Activated CD4-positive, alpha-beta memory T cell treated with anti-CD3 and anti-CD28 coated beads, Interleukin-2, amount 10 ng/mL, durations not matched to agents 7 days and 5 days (primary cell): ENCODE measurements around the gene MTRF1. TPM values are rescaled to one million over a fixed set of nuclear protein-coding genes. Genes with fewer than 3 reads are reported as not detected.

ENCODE experiments used
- CTCF ChIA-PET: fragments of 350-600 bp; sonication (Branson Sonifier 250); formaldehyde crosslinking; loops from one replicate; lab custom pipeline; 2021; ENCODE audit warnings: antibody characterized with exemption, inconsistent platforms; lab: Charles Lee
- POLR2A ChIA-PET: fragments of 350-600 bp; sonication (Branson Sonifier 250); formaldehyde crosslinking; loops from one replicate; lab custom pipeline; 2021; ENCODE audit warnings: antibody characterized with exemption; lab: Charles Lee
- DNase-seq: peaks from one replicate; pipeline ENCODE4 v3.0.0-alpha.2; 2020
- H3K27ac Mint-ChIP-seq: one replicate; pipeline ENCODE4 v1.8.0; 2021; ENCODE audit warnings: mild to moderate bottlenecking, mixed read lengths
- H3K27me3 Mint-ChIP-seq: one replicate; pipeline ENCODE4 v1.8.0; 2021; ENCODE audit warnings: mixed read lengths
- H3K36me3 Mint-ChIP-seq: one replicate; pipeline ENCODE4 v1.8.0; 2021; ENCODE audit warnings: low read depth, mixed read lengths
- H3K4me1 Mint-ChIP-seq: one replicate; pipeline ENCODE4 v1.8.0; 2021; ENCODE audit warnings: mixed read lengths
- H3K4me3 Mint-ChIP-seq: one replicate; pipeline ENCODE4 v1.8.0; 2021; ENCODE audit warnings: mild to moderate bottlenecking, mixed read lengths
- H3K9me3 Mint-ChIP-seq: one replicate; pipeline ENCODE4 v1.8.0; 2021; ENCODE audit warnings: mixed read lengths
- total RNA-seq, 2 experiments: library from RNA; stranded (reverse); gene quantifications; one replicate each; pipeline ENCODE4 v1.2.3, GENCODE V29; 2021

Gene MTRF1
- total RNA-seq, 2 experiments from 2014 or later = 17.9 to 20.0 TPM

DNA sequence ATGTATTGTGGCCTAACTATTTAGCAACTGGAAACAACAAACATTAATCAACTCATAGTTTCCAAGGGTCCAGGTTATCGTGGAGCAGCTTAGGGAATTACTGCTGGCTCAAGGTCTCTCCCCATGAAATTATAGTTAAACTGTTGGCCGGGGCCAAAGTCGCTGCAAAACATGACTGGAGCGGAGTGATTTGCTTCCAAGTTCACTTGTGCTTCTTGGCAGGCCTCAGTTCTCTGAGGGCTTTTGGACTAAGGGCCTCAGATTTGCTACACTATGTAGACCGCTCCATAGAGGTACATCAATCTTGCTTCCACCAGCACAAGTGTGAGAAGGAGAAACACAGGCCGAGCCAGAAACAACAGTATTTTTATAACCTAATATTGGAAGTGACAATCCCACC is 59.6 kb downstream of the MTRF1 start:
- Mint-ChIP-seq H3K36me3 (no peaks in the 10 kb centered on the region), H3K9me3 (no peaks in the 10 kb centered on the region), H3K4me1 (peaks cover 2% of the 10 kb centered on the region), H3K27me3 (no peaks in the 10 kb centered on the region), H3K4me3 (no peak overlapping the region), H3K27ac (no peak overlapping the region)
- ChIA-PET POLR2A (no interaction called here), CTCF (interaction anchor here (0.9 kb wide), 1 partner anchor 150 kb away, joined by 3 read pairs; no protein-coding TSS in a partner anchor)
- no peak for DNase-seq

DNA sequence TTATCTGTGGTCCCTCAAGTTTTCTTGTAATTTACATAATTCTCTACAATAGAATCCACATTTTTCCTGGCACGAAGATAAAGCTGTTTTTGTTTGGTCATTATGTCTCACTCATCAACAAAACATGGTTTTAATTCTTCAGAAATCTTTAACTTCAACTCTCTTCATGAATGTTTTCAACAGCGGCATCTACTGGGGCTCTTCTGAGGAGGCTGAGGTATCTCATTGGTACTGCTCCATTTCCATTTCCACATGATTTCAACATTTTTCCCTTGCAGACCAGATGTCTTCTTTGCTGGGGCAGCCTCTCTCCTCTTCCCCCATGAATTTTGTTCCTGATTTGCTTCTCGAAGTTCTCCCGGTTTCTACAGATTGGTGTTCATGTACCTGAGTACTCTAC is 63.2 kb downstream of the MTRF1 start:
- POLR2A ChIA-PET = no interaction called here
- no peaks in the 10 kb centered on the region for H3K27me3 Mint-ChIP-seq
- H3K36me3 Mint-ChIP-seq = no peaks in the 10 kb centered on the region
- H3K4me1 Mint-ChIP-seq = peaks cover 11% of the 10 kb centered on the region
- CTCF ChIA-PET = no interaction called here
- no peak overlapping the region for H3K4me3 Mint-ChIP-seq
- H3K27ac Mint-ChIP-seq = no peak overlapping the region
- no peak for DNase-seq
- H3K9me3 Mint-ChIP-seq = no peaks in the 10 kb centered on the region

- Mint-ChIP-seq H3K27me3 (no peaks in the 10 kb centered on the region), H3K9me3 (no peaks in the 10 kb centered on the region), H3K4me1 (peaks cover 14% of the 10 kb centered on the region), H3K27ac (no peak overlapping the region), H3K4me3 (no peak overlapping the region), H3K36me3 (no peaks in the 10 kb centered on the region)
- DNase-seq = no peak
- ChIA-PET POLR2A (interaction anchor here (1.1 kb wide), 1 partner anchor 469 kb away, joined by 3 read pairs; no protein-coding TSS in a partner anchor), CTCF (no interaction called here)
Observed at GRCh38 chr13:41199526-41199925, 63.9 kb downstream of the MTRF1 start.

DNA sequence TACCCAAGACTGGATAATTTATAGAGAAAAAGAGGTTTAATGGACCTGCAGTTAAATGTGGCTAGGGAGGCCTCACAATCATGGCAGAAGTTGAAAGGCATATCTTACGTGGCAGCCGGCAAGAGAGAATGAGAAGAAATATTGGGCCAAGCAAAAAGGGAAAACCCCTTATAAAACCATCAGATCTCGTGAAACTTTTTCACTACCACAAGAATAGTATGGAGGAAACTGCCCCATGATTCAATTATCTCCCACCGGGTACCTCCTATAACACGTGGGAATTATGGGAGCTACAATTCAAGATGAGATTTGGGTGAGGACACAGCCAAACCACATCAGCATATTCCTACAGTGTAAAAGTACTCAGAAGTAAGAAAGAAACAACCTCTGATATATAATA is 64.3 kb downstream of the MTRF1 start:
- Mint-ChIP-seq H3K9me3 (no peaks in the 10 kb centered on the region), H3K4me3 (no peak overlapping the region), H3K4me1 (peaks cover 18% of the 10 kb centered on the region), H3K36me3 (peaks cover 2% of the 10 kb centered on the region), H3K27ac (no peak overlapping the region), H3K27me3 (no peaks in the 10 kb centered on the region)
- no peak for DNase-seq
- CTCF ChIA-PET = no interaction called here
- POLR2A ChIA-PET = interaction anchor here (1.1 kb wide), 1 partner anchor 469 kb away, joined by 3 read pairs; no protein-coding TSS in a partner anchor

DNA sequence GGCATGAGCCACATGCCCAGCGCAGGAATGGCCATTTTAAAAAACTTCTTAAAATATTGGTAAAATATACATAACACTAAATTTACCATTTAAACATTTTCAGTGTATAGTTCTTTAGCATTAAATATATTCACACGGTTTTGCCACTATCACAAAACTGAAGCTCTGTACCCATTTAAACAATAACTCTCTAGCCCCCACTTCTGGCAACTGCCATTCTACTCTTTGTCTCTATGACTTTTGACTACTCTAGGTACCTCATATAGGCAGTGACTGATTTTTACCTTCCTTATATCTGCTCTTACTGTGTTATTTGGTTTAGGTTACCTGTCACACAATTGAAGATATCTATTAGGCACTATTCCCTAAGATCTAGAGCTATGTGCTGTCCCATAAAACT is 66.8 kb downstream of the MTRF1 start:
- Mint-ChIP-seq H3K9me3 (peaks cover 8% of the 10 kb centered on the region), H3K4me3 (no peak overlapping the region), H3K27me3 (no peaks in the 10 kb centered on the region), H3K27ac (no peak overlapping the region), H3K36me3 (peaks cover 17% of the 10 kb centered on the region), H3K4me1 (peaks cover 39% of the 10 kb centered on the region)
- ChIA-PET CTCF (interaction anchor here (0.6 to 2.8 kb wide), 11 partner anchors 9 to 419 kb away, joined by 3 to 13 read pairs (median 4); no protein-coding TSS in a partner anchor), POLR2A (interaction anchor here (1.6 kb wide), 1 partner anchor 136 kb away, joined by 4 read pairs; no protein-coding TSS in a partner anchor)
- DNase-seq = no peak

- Mint-ChIP-seq H3K36me3 (peaks cover 18% of the 10 kb centered on the region), H3K9me3 (peaks cover 8% of the 10 kb centered on the region), H3K27ac (no peak overlapping the region), H3K27me3 (no peaks in the 10 kb centered on the region), H3K4me1 (peaks cover 39% of the 10 kb centered on the region), H3K4me3 (no peak overlapping the region)
- ChIA-PET CTCF (interaction anchor here (0.7 to 2.8 kb wide), 11 partner anchors 10 to 419 kb away, joined by 3 to 13 read pairs (median 4); partner anchors contain the start of gene WBP4), POLR2A (interaction anchor here (1.6 kb wide), 1 partner anchor 135 kb away, joined by 4 read pairs; no protein-coding TSS in a partner anchor)
- no peak for DNase-seq
Observed at GRCh38 chr13:41196011-41196410, 67.4 kb downstream of the MTRF1 start.

DNA sequence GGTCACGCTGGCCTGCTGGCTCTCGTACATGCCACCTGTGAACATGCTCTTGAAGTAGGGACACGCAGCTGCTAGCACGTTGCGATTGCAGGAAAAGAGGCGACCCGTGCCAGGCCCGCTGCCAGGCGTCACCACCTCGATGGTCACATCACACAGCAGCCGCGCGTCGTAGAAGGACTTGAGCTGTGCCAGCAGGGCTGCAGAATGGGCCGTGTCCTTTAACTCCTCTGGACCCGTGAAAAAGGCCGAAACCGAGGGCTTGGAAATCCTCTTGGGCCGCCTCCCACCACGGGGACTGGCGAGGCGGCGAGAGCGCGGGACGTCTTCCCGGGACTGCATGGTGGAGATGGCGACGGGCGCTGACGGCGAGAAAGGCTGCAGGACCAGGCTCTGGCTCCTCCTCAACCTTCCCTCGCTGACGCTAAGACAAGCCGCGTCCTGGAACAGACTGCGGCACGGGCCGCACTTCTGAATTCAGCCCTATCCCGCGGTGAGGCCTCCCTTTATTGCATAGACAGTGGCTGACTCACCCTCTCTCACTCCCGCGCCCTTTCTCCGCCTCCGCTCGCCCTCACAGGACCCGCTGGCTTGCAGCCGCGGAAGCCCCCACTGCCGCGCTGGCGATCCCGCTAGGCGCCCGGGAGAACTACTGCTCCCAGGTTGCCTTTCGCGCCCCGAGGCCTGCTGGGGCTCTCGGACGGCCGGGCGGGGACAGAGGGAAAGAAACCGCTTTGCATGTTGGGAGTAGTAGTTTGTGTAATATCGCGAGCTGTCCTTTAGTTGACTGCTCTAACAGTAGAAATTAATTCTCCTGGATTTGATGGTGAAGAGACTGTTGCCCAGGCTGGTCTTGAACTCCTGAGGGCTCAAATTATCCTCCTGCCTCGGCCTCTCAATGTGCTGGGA is 69.2 kb downstream of the MTRF1 start, which contains the start of gene KBTBD7:
Gene KBTBD7 (minus strand): TSS at position 651 of the 906 bp plus-strand sequence. CDS start 312 bp downstream, at position 339.
- Mint-ChIP-seq H3K27ac (peak within 1 kb of the TSS; percentile 80), H3K4me1 (peaks cover 42% of the 10 kb centered on the region), H3K36me3 (peaks cover 29% of the 10 kb centered on the region), H3K9me3 (peaks cover 8% of the 10 kb centered on the region), H3K4me3 (peak within 1 kb of the TSS; percentile 93), H3K27me3 (no peaks in the 10 kb centered on the region)
- ChIA-PET POLR2A (interaction anchor here (0.9 to 1.7 kb wide), 4 partner anchors 61 to 405 kb away, joined by 3 to 4 read pairs (median 4); partner anchors contain the start of genes MTRF1 and SLC25A15), CTCF (interaction anchor here (1.0 to 1.1 kb wide), 2 partner anchors 28 to 136 kb away, joined by 3 read pairs; no protein-coding TSS in a partner anchor)
- peak; percentile 93 for DNase-seq

DNA sequence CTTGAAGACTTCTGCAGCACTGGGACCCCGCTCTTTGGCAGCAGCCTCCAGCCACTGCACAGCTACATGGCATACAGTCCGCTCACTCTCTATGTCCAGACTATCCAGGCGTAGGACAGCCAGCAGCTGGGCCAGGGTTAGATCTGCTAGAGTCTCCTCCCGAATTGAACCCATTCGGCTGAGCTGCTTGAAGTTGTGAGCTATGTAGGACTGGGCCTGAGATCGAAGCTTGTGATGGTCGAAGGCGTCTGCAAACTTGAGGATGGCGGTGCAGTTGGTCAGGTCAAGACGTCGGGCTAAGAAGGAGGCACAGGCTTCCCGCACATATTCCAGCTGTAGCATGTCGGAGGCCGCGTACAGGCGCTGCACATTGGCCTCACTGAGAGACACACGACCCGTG is 69.9 kb downstream of the MTRF1 start:
- Mint-ChIP-seq H3K4me1 (peaks cover 37% of the 10 kb centered on the region), H3K36me3 (peaks cover 29% of the 10 kb centered on the region), H3K27ac (peak overlapping the region; percentile 22), H3K27me3 (no peaks in the 10 kb centered on the region), H3K9me3 (peaks cover 8% of the 10 kb centered on the region), H3K4me3 (peak overlapping the region; percentile 93)
- POLR2A ChIA-PET = interaction anchor here (0.9 to 1.7 kb wide), 3 partner anchors 60 to 404 kb away, joined by 3 to 4 read pairs (median 4); partner anchors contain the start of genes MTRF1 and SLC25A15
- CTCF ChIA-PET = no interaction called here
- DNase-seq = no peak

DNA sequence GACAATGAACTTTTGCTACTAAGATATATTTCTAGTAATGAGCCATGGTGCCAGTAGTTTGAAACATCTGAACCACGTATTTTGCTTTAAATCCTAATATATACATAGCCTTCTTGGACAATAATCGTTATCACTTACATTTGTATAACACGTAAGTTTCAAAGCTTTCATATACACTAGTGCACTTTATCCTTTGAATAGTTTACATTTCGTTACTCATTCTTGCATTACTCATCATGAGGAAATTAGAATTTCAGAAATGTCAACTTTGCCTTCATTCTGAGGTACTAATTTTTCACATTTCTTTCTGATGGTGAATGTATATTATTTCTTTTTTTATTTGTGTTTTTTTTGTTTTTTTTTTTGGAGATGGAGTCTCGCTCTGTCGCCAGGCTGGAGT is 74.8 kb downstream of the MTRF1 start:
- peaks cover 8% of the 10 kb centered on the region for H3K9me3 Mint-ChIP-seq
- peaks cover 20% of the 10 kb centered on the region for H3K4me1 Mint-ChIP-seq
- ChIA-PET CTCF (no interaction called here), POLR2A (no interaction called here)
- H3K36me3 Mint-ChIP-seq = peaks cover 26% of the 10 kb centered on the region
- H3K27ac Mint-ChIP-seq = no peak overlapping the region
- H3K4me3 Mint-ChIP-seq = no peak overlapping the region
- H3K27me3 Mint-ChIP-seq = no peaks in the 10 kb centered on the region
- DNase-seq = no peak

DNA sequence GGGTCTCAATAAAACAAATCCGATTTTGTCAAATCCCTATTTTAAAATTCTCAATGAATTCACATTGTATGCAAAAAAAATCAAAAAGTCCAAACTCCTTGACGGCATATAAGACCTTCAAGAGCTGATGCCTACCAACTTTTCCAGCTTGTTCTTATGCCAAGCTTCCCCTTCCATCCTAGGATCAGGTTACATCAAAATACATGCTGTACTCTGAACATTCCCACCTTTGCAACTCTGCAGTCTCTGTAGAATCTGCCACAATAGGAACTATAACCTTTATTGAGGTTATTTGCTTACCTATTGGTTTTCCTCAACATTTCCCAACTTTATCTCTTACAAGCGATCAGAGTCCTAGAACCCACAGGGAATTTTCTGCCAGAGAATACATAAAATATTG is 76.9 kb downstream of the MTRF1 start:
- POLR2A ChIA-PET = no interaction called here
- no peaks in the 10 kb centered on the region for H3K9me3 Mint-ChIP-seq
- H3K27me3 Mint-ChIP-seq = no peaks in the 10 kb centered on the region
- CTCF ChIA-PET = interaction anchor here (0.6 kb wide), 1 partner anchor 620 kb away, joined by 3 read pairs; no protein-coding TSS in a partner anchor
- no peak for DNase-seq
- peaks cover 4% of the 10 kb centered on the region for H3K4me1 Mint-ChIP-seq
- no peak overlapping the region for H3K4me3 Mint-ChIP-seq
- peaks cover 12% of the 10 kb centered on the region for H3K36me3 Mint-ChIP-seq
- no peak overlapping the region for H3K27ac Mint-ChIP-seq

DNA sequence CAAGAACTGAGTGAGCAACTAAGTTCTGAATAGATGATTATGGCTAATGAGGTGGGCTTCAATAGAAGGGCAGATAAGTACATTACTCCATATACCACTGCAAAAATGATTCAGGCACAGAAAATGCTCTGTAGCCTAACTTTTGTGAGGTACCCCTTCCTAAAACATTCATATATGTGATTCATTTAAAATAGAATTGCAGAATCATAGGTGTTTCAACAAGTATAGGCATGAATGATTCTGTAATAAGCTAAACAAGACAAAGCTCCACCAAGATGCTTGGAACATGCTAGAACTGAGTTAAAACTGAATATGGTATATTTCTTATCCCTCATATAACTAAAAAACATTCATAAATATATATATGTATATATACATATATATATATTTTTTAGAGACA is 81.1 kb downstream of the MTRF1 start:
- Mint-ChIP-seq H3K27me3 (no peaks in the 10 kb centered on the region), H3K4me1 (peaks cover 2% of the 10 kb centered on the region), H3K27ac (no peak overlapping the region), H3K9me3 (no peaks in the 10 kb centered on the region), H3K36me3 (no peaks in the 10 kb centered on the region), H3K4me3 (no peak overlapping the region)
- DNase-seq = no peak
- CTCF ChIA-PET = interaction anchor here (0.6 to 1.3 kb wide), 2 partner anchors 14 to 1207 kb away, joined by 3 read pairs; no protein-coding TSS in a partner anchor
- POLR2A ChIA-PET = no interaction called here

- Mint-ChIP-seq H3K9me3 (peaks cover 15% of the 10 kb centered on the region), H3K4me3 (no peak overlapping the region), H3K36me3 (no peaks in the 10 kb centered on the region), H3K4me1 (peaks cover 2% of the 10 kb centered on the region), H3K27ac (no peak overlapping the region), H3K27me3 (no peaks in the 10 kb centered on the region)
- ChIA-PET POLR2A (interaction anchor here (0.7 kb wide), 1 partner anchor 229 kb away, joined by 3 read pairs; no protein-coding TSS in a partner anchor), CTCF (no interaction called here)
- DNase-seq = no peak
Observed at GRCh38 chr13:41179593-41180250, 83.7 kb downstream of the MTRF1 start.
